ENCODE measurements around the gene YY1.

DNA sequence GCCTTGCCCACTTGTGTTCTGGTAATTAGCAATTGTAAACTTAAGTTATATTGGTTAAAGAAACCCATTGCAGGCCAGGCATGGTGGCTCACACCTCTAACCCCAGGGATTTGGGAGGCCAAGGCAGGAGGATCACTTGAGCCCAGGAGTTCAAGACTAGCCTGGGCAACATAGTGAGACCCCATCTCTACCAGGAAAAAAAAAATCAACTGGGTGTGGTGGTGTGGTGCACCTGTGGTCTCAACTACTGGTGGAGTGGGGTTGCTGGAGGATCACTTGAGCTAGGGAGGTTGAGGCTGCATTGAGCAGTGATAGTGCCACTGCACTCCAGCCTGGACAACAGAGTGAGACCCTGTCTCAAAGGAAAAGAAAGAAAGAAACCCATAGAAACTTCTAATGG lies 13.7 kb downstream of the YY1 start:
- TF ChIP-seq EP300 (IDR thresholded peaks at IDR 0.05) (no peak), POLR2A (IDR thresholded peaks at IDR 0.05) (no peak)
- TF ChIP-seq, protein P1, sequence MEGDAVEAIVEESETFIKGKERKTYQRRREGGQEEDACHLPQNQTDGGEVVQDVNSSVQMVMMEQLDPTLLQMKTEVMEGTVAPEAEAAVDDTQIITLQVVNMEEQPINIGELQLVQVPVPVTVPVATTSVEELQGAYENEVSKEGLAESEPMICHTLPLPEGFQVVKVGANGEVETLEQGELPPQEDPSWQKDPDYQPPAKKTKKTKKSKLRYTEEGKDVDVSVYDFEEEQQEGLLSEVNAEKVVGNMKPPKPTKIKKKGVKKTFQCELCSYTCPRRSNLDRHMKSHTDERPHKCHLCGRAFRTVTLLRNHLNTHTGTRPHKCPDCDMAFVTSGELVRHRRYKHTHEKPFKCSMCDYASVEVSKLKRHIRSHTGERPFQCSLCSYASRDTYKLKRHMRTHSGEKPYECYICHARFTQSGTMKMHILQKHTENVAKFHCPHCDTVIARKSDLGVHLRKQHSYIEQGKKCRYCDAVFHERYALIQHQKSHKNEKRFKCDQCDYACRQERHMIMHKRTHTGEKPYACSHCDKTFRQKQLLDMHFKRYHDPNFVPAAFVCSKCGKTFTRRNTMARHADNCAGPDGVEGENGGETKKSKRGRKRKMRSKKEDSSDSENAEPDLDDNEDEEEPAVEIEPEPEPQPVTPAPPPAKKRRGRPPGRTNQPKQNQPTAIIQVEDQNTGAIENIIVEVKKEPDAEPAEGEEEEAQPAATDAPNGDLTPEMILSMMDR (IDR thresholded peaks at IDR 0.05) = no peak
